Medulla oblongata (tissue), 1 donor: ENCODE results near the gene RNF180.
A peak's percentile ranks its signal among the peaks of the same experiment; 100 is the strongest.
"Not testable (repeated sequence)": the region's sequence is repeated elsewhere in the genome, so short reads cannot be mapped to it uniquely, and the experiment has no call there.

ENCODE experiments used
- DNase-seq: peaks from one replicate; pipeline ENCODE4 v3.0.0-alpha.2; 2015; ENCODE audit errors: extremely low spot score

Gene RNF180

GRCh38 chr5:64285188-64286130, 119.8 kb downstream of the RNF180 start:
- DNase-seq = no peak

DNA sequence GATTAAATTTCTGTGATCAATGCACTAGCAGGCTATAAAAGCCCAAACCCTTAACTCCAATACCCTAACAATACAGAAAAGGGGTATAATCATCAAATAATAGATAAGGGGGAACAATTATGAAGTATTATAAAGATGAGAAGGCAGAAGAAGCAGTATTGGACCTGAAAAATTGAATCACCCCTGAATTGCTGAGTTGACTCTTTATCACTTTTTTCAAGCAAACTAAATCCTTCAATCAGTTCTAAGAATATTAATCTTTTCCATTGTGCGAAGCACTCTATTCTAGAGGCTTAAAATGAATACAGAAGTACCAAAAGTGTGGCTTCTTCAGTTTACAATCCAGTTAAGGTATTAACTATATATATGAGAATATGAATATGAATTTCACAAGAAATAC, 120.7 kb downstream of the RNF180 start:
- DNase-seq = no peak

GRCh38 chr5:64288496-64288895, 122.9 kb downstream of the RNF180 start:
- not testable (repeated sequence) for DNase-seq

GRCh38 chr5:64292611-64293215, 127.1 kb downstream of the RNF180 start:
- DNase-seq = no peak

- no peak for DNase-seq
Measured at GRCh38 chr5:64295101-64295500, 129.5 kb downstream of the RNF180 start.

DNA sequence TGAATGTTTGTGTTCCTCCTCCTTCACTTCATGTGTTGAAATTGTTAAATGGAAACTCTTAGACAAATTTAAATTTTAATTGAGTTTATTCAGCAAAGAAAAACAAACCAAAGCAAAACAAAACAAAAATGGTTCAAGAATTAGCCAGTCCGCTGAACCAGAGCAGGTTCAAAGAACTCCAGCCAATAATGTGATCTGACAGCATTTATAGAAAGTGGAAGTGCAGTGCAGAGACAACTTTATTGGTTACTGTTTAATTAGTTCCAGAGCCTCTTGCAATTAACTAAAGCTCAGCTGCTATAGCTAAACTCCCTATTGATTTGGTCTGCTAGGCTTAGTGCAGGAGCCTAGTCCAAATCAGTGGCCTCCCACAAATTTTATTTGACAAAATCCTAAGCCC, 132.9 kb downstream of the RNF180 start:
- DNase-seq = no peak

GRCh38 chr5:64299805-64300204, 134.2 kb downstream of the RNF180 start:
- no peak for DNase-seq

- DNase-seq = no peak
Measured at GRCh38 chr5:64301566-64301965, 135.9 kb downstream of the RNF180 start.

DNA sequence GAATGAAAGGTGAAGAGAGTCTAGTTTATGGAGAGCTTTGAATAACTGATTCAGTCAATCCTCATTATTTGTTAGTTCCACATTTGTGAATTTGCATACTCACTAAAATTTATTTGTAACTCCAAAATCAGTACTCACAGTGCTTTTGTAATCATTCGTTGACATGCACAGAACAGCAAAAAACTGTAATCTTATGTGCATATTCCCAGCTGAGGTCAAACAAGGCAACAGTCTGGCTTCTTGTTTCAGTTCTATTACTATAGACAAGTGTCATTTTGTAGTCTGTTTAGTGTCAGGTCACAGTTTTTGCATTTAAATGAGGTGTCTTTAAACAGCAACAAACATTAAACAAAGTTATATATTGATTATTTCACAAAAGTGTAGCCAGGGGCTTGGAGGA, 142.5 kb downstream of the RNF180 start:
- DNase-seq = no peak

DNA sequence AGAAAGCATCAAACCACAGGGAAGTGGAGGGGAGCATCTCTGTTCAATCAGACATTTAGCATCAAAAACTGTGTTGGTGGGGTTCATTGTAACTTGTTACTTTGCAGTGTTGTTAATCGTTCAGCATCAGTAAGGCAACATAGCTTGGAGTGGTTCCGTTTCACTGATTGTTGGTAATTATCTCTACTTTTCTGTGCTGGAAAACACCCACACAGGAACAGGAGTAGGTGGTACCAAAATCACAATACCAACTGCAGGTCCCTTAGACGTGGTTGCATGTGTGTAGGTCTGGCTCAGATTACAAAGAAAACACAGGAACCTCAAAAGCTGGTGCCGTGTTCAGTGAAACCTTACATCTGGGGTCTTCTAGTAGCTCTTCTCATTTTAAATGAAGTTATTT, 146.8 kb downstream of the RNF180 start:
- DNase-seq = no peak

- no peak for DNase-seq
Measured at GRCh38 chr5:64315778-64316177, 150.1 kb downstream of the RNF180 start.

DNA sequence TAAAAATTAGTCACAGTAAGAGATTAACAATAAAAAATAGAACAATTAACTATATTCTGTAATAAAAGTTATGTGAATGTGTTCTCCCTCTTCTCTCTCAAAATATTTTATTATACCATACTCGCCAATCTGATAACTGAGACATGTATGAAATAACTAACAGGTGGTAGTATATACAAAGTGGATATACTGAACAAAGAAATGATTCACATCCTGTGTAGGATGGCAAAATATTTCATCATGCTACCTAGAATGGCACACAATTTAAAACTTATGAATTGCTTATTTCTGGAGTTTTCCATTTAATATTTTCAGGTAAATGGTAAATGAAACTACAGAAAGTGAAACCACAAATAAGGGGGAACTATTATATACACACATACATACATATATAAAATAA, 152.5 kb downstream of the RNF180 start:
- DNase-seq = no peak

- DNase-seq = no peak
Measured at GRCh38 chr5:64323591-64323990, 157.9 kb downstream of the RNF180 start.

DNA sequence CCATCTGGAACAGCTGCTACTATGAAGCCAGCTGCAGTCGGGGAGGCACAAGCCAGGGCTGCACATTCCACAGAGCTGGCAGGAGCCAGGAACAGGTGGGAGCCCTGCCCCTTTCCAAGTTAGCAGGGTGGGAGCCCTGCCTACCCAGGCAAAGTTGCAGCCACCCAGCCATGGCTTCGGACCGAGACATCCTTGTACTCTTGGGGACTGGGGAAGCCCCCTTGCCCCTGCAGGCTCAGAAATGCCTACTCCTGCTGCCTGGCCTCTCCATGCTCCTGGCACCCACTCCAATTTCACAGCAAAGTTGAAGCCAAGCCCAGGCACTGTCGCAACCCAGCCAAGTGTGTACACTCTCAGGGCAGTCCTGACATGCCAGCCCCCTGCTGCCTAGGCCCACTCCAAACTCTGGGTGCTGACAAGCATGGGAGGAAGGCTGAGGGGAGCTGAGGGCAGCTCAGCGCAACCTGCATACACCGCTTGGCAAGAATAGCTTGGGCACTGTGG, 165.1 kb downstream of the RNF180 start:
- no peak for DNase-seq

- peak; percentile 15 for DNase-seq
Measured at GRCh38 chr5:64331597-64332277, 166.1 kb downstream of the RNF180 start.

- peak; percentile 48 for DNase-seq
Measured at GRCh38 chr5:64333886-64334285, 168.2 kb downstream of the RNF180 start.

DNA sequence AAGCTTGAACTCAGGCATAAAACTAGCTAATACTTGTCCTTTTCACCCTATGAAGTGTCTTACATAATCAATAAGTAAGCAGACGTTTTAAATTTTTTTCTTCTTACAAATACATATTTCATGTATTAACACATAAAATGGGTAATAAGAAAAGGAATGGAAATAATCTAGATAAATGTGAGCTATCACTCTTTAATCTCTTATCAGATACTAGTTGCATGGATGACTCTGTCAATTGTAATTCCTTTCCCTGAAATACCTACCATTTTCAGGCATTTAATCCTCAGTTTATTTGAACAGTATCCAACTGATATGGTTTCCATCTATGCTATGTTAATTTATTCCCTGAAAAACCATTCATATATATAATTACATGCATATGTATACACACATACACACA, 174.1 kb downstream of the RNF180 start:
- DNase-seq = no peak

- DNase-seq = no peak
Measured at GRCh38 chr5:64340293-64340692, 174.7 kb downstream of the RNF180 start.

- DNase-seq = no peak
Measured at GRCh38 chr5:64341340-64341739, 175.7 kb downstream of the RNF180 start.

- DNase-seq = no peak
Measured at GRCh38 chr5:64344501-64344900, 178.9 kb downstream of the RNF180 start.

DNA sequence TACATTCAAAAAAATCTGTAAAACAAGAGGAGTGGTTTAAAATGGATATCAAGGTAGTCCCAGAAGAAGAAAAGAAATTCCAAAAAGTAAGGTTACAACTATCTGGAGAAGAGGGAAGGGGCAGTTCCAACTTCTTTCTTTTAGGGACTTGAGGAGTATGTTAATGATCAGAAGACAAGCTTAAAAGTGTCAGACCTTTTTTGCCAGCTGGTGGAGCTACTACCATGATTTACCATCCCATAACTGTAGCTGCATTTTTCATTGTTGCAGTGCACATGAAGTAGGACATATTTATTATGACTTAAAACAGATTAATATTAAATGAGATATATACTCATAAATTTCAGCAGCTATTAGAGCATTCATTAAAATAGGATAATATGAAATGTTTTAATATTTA, 181.7 kb downstream of the RNF180 start:
- DNase-seq = no peak

DNA sequence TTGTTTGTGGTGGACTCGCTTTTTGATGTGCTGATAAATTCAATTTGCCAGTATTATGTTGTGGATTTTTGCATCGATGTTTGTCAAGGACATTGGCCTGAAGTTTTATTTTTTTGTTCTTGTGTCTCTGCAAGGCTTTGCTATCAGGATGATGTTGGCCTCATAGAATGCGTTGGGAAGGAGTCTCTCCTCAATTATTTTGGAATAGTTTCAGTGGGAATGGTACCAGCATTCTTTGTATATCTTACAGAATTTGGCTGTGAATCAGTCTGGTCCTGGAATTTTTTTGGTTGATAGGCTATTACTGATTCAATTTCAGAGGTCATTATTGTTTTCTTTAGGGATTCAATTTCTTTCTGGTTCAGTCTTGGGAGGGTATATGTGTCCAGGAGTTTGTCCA, 198.8 kb downstream of the RNF180 start:
- no peak for DNase-seq
